KG1 (cell line): Measurements from ENCODE around the gene RMRP.

Experiments used
- DNase-seq: peaks from one replicate; lab custom pipeline; 2025; lab: John Stamatoyannopoulos, UW

RMRP gene

DNA sequence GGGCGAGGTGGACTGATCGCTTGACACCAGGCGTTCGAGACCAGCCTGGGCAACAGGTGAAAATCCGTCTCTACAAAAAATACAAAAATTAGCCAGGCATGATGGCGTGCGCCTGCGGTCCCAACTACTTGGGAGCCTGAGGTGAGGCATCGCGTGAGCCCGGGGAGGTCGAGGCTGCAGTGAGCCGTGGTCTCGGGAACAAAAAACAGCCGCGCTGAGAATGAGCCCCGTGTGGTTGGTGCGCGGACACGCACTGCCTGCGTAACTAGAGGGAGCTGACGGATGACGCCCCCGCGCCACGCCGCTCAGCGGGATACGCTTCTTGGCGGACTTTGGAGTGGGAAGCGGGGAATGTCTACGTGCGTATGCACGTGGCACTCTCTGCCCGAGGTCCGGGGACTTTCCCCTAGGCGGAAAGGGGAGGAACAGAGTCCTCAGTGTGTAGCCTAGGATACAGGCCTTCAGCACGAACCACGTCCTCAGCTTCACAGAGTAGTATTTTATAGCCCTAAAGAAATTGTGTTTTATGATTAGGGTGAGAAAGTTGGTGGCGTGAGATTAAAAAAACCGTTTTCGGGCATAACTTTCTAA, at the start of gene RMRP:
Gene RMRP, minus strand, starts transcription at position 474 of the 591 bp plus-strand sequence.
- DNase-seq: peak; percentile 92

DNA sequence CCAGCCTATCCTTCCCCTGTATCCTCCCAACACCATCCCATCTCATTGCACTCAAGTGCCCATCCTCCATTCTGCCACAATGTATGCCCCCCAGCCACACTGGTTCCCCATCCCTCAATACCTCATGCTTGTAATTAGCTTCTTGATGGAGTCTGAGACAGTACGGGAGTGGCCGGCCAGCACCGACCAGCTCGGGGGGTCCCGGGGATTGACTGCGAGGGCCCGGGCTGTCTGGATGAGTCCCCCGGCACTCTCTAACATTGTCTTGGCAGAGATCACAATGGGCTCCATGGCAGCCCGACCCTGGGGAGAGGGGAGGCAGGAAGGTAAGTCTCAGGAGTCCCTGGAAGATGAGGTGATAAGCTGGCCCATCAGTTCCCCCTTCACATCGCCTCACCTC, 49.1 kb upstream of the RMRP start:
- DNase-seq: no peak

DNA sequence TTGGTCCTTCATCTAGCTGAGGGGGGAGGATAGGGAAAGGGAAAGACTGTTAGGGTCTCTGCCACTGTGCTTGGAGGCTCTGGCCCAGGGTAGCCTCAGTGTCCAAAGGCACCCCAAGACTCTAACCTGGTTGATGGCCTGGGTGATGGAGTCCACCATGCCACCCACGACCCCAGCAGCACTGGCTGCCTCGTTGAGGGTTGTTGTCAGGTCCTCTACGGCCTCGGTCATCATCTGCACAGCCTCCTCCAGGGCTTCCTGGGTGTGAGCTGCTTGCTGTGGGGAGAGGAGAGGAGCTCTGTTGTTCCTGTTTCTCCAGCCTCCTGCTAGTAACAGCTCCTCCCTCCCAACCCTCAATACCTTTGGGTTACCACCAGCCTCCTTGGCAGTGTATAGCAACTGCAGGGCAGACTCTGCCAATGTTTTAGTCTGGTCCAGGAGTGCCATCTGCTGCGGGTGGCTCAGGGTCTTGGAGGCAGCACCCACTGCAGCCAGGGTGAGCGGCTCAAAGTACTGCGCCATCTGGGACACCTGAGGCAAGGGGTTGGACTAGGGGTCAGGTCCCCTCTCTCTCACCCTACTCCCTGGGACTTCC, 48.1 kb upstream of the RMRP start:
- no peak for DNase-seq

DNA sequence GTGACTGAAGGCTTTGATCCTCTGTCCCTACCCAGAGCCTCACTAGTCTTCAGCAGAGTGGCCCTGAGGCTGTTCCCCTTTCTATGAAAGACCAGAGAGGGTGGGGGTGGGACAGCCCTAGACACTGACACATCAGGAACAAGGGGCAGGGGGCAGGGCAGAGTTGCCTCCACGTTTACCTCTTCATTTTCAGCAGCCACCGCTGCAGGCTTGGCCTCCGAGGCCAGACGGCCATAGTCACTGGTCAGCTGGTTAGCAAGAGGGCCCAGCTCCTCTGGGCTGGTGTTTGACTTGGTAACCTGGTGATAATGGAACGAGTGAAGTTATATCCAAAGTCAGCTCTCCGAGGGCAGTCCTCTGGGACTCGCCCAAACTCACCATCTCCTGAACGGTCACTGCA, 47.6 kb upstream of the RMRP start:
- no peak for DNase-seq

DNA sequence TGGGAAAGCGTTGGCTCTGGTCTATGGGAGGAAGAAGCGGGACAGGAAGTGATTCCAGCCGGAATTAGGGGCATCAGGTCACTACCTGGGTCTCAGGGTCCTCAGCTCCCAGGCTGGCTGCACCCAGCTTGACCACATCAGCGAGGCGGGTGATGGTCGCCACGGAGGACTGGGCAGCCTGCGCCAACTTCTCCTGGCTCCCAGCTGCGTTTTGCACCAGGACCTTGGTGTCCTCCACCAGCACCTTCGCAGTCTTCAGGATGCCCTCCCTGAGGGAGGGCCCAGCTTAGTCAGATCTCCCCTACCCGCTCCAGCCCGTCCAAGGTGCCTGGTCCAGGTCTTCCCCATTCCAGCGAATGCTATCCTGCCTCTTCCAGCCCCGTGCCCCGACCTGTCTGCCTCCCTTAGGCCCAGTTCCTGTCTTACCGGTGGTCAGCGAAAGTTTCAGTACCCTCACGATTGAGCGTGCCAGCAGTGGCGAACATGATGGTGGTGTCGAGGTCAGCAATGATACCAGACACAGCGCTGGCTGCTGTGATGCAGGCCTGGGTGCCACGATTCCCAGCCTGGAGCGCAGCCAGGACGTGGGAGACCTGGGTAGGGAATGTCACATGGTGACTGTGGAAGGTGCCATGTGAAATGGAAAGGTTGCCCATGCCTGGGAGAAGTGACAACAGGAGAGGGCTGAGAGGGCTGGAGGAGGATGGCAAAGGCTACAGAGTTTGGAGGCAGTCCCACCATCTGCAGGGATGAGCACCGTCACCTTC, 46.3 kb upstream of the RMRP start:
- no peak for DNase-seq

DNA sequence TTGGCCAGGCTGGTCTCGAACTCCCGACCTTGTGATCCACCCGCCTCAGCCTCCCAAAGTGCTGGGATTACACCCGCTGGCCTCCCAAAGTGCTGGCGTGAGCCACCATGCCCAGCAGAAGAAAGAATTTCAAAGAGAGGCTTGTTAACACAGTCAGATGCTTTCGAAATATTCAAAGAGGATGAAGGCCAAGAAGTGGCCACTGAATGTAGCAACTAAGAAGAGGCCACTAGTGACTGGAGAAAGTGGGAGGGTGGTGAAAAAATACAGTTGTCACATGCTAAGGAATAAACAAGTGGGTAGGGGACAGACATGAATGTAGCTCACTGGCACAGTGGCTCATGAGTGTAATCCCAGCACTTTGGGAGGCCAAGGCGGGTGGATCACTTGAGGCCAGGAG, 44.9 kb upstream of the RMRP start:
- no peak for DNase-seq

DNA sequence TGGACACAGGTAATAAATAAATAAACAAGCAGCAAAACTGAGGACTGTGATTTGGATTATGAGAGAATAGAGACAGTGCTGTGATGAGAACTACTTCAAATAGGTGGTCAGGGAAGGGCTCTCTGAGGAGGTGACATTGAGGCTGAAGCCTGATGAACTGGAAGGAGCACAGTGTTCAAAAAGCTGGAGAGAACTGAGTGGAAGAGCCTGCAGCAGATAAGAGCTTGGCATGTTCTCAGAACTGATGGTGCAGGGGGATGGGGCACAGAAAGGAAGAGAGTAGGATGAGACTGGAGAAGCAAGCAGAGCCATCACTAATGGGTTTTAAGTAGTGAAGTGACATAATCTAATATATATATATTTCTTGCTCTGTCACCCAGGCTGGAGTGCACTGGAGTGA, 43.1 kb upstream of the RMRP start:
- no peak for DNase-seq

DNA sequence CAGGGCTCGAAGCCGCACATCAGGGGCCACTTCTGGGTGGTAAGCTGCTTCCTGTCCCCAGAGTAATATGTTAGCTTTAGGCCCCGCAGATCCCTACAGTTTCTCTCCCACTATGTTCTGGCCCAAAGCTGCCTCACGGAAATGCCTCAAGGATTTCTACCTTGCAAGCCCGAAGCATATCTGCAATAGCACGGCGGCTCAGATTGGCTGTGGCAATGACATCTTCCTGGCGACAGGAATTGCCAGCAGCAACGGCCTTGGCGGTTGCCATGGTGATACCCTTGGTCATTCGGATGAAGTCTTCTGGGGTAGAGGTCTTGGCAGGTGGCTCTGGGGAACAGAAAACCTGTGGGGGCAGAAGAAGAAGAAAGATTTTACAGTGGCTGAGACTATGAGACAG, 42.2 kb upstream of the RMRP start:
- DNase-seq: no peak

DNA sequence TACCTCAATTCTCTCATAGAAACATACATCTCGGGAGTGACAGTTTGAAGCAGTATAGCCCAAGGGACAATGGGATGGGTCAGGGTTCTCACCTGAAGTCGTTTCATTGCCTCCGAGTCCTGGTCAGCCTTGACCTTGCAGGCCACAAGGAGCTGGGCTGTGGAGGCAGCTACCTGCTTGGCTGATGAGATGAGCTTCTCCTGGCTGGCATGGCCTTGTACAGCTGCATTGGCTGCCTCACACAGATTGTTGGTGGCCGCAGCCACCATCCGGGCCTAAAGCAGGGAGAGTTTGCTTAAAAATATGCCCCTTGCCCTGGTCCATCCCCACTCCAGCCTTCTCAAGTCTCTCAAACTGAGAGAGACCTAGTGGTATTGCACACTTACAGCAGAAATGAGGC, 40.4 kb upstream of the RMRP start:
- DNase-seq: no peak

DNA sequence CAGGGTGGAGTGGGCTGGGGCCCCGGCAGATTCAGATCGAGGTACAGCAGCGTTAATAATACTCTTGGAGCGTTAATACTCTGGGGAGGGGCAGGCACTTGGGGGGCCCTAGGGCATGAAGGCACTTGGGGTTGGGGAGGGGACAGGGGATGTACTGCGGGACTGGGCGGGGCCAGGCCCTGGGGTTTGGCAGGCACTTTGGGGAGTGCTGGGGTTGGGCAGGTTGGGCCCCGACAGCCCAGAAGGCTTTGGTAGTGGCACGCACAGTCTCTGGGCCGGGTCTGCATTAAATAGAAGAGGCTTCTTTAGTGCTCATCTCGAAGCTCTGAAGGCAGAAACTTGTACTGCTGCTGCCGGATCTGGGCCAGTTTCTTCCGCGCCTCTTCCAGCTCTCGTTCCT, 39.7 kb upstream of the RMRP start:
- DNase-seq: no peak

DNA sequence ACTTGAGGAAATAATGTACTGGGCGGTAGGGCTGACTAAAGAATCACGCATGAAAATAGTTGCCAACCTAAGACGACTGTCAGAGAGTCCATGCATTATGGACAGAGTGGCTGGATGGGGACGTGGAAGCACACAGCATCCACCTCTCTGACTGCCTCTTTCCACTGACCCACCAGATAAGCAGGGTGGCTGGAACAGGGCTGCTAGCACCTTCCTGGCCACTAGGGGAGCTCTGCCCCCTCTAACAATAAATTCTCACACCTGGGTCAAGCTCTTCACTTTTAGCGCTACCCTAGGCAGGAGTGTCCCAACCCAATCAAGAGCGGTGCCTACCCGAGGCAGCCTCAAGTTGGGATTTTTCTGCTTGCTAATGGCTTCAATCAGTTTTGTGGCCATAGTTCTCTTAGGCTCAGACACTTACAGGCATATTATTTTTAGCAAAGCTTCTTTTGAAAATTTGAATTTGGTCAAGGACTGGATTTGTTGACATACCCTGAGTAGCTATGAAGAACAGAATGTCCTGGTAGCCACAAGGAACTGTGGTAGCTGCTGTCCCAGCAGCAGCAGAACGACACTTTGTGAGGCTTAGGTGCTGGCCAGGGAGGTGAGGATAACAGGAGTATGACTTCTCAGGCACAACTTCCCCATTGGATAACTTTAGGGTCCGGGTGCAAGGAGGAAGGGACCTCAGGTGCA, 38.8 kb upstream of the RMRP start:
- DNase-seq: peak; percentile 20

DNA sequence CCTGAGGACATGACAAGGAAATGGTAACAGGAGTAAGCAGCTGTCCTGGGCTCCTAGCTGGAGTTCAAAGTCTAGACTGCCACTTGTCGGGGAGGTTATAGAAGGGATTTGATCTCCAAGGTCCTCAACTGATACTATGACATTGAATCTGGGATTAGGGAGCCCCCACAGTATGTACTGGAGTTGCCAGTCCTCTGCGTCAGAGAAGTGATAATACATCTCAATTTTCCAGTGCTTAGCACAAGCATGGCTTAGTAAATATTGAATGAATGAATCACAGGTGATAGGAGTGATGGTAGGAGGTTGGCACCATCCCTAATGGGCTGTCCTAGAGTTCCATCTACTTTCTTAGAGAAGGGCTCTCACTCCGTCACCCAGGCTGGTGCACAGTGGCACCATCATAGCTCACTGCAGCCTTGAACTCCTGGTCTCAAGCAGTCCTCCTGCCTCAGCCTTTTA, 38.2 kb upstream of the RMRP start:
- no peak for DNase-seq

DNA sequence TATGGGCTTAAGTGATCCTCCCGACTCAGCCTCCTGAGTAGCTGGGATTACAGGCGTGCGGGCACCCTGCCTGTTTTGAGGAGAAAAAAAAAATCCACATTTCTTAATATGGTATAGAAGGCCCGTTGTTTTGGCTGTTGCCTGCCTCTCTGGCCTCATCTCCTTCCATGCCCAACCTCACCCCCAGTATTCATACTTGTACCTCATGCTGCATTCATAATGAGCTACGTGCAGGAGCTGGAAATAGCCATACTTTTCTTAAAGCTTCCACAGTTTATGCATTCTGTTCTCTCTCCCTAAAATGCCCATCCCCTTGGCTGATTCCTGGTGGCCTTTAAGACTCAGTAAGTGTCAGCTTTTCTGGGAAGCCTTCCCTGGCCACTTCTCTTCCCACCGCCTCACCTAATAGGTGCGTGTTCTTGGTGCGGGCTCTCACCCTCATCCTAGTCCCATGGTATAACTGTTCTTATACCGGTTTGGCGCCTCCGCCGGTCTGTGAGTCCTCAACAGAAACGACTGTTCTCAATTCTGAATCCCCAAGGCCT, 34.0 kb upstream of the RMRP start:
- no peak for DNase-seq

DNA sequence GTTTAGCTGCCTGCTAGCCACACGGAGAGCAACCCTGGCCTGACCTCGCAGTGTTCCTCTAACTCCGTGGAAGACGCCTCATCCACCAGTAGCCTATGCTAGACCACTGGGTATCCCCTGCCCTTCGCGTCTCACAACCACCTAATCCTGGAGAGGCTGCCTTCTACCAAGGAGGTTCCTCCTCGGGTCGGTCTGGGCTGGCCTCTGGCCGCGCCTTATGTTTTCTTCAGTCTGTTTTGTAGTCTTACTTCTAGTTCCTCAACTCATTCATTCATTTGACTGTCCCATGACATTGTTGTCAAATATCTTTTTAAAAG, 33.5 kb upstream of the RMRP start:
- no peak for DNase-seq

DNA sequence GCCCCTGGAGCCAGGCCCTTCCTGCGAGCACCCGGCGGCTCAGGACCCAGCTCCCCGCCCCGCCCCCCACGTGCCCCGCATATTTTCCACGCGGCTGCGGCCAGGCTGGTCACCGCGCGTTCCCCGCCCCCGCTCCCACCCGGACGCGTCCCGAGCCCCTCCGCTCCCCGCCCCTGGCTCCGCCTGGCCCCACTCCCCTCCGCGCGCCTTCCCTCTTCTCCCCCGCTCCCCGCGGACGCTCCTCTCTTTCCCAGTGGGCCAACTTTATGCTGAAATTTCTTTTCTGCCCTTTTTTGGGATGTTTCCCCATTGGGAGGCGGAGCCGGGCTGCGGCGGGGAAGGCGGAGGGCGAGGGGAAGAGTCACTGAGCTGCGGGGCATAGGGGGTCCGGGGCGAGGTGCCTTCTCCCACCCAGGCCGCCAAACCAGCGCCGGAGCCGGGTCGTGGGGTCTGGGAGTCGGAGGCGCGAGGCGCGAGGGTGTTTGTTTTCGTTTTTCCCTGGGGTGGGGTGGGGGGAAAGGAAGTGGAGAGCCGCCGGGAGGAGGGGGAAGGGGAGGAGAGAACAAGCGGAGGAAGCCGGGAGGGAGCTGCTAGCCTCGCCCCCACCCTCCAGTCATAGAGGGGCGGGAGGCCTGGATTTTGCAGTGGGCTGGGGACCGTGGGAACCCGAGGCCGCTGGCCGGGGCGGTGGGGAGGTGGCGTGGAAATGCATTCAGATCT, 33.0 kb upstream of the RMRP start:
- DNase-seq: no peak

DNA sequence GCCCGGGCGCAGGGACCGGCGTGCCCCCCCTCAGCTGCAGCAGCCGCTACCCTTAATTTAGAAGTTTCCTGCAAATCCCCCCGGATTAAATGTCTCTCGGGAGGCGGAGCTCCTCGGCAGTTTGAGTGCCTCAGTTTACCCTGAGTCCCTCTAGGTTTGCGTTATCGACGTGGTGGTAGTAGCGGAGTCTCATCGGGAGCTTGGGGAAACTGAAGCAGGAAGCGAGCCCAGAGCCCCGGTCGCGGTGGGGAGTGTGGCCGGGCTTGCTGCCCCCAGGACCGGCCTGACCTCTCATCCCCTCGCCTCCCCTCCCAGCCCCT, 32.4 kb upstream of the RMRP start:
- DNase-seq: no peak

DNA sequence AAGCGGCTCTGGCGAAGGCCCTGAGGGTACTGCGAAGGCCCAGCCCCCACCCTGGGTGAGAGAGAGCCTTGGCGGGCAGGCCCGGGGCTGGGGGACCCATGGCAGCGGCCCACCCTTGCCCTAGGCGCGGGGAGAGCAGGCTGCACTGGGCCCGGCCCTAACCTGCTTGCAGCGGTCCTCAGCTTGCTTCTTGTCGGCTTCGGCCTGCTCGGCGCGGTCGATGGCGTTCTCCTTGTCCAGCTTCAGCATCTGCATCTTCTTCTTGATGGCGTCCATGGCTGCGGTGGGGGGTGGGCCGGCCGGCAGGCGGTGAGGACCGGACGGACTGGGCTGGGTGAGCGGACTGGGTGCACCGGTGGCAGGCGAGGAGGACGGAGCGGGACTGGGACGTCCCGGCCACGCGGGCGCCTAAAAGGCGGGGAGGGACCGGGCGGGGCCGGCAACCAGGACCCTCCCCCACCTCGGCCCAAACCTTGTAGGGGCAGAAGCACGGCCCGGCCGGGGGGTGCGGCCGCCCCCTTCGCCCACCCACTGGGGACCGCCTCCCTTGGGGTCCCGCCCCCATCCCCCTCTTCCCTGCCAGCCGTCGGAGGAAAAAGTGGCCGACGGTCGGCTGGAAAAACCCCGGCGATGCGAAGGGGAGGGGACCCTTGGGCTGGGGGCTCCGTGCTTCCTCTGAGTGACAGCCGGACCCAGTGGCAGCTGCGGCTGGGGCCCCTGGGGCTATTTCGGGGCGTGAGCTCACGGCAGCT, 31.9 kb upstream of the RMRP start, which contains the start of gene TPM2:
Gene TPM2, minus strand, starts transcription at position 384 of the 752 bp plus-strand sequence. Its CDS starts 108 bp downstream, at position 276.
- no peak for DNase-seq

DNA sequence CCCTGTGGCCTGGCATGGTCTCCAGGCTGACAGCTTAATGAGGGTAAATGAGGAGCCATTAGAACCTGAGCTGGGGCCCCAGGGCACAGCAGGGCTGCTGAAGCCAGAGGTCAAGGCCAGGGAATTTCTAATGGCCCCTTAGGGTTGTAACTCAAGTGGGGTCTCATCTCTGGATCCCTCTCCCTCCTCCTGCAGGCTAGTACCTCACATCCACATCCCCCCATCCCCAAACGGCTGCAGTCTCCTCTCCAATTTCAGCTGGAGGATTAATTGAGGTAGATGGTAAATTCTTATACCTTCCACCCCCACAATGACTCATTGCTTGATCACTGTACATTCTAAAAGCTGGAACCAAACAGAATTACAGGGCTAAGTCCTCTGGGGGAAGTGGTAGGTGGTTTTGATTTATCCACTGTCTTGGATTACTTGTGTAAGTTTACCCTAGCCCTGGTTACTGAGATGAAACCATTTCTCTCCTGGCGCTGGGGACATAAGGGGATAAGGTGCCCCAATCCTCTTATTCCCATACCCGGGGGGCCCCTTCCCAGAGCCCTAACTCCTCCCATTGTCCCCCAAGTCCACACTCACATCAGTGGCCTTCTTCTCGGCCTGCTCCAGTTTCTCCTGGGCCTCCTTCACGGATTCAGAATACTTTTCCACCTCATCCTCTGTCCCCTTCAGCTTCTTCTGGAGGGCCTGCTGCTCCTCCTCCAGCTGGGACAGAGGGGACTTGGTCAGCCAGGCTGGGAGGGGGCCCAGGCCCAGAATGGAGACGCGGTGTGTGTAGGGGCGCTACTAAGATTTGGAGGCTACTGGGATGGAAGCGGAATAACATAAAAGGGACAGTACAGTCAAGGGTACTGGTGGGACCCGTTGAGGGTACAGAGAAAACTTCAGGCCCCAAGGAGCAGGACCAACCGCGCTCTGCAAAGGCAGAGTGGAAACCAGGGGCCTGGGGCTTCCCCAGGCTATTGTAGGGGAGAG, 31.0 kb upstream of the RMRP start:
- no peak for DNase-seq

DNA sequence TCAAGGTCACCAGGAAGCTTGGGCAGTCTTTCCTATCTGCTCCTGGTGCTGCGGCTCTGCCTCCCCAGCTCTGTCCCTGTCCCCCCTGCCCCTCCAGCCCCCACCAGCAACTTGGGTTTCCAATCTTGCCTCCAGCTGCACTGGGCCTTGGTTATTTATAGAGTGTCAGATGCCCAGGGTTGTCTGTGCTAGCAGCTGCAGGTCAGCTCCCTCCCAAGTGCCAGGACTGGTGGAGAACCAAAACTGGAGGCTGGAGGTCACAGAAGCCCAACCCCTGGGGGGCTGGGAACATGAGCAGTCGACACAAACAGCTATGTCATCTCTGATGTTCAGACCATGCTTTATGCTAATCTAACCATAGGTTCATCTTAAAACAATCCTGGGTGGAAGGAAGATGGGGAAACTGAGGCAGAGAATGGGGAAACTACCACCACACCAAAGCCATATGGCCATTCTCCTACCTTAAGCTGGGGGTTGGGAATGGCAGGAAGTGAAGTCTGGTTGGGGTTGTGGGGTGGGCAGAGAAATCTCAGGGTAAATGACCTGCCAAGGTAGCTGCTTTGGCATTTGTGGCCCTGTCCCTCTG, 30.2 kb upstream of the RMRP start:
- no peak for DNase-seq

DNA sequence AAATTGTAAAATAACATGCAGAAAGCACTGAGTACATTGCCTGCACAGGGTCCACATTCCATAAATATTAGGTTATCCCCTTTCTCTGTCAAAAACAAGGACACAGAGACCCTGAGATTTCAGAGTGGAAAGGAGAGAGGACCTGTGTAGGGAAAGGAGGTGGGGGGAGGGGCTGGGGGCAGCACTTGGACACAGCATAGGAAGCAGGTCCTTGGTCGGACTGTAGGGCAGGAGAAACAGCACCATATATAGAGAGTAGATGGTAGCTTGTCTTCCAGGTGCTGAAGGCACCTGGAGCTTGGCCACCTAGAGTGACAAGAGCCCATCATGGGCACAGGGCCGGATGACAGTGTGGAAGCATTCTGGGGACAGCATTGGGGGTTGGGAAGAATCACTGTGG, 29.5 kb upstream of the RMRP start:
- no peak for DNase-seq
